HepG2 (cell line): ENCODE results near the gene GNB3.
"Not testable (repeated sequence)": the region's sequence is repeated elsewhere in the genome, so short reads cannot be mapped to it uniquely, and the experiment has no call there.

ENCODE experiments used
- JUNB ChIP-seq: sonication (generic); formaldehyde crosslinking; IDR thresholded peaks from 2 replicates; pipeline ENCODE4 v1.8.0; 2022; ENCODE audit warnings: missing genetic modification reagents, mild to moderate bottlenecking, borderline replicate concordance
- POLR2AphosphoS2 ChIP-seq: IDR thresholded peaks from 2 replicates; pipeline ENCODE4 v1.6.1; 2011; ENCODE audit warnings: low read depth, low read length, improper control_type of control experiment
- SMAD3 ChIP-seq: sonication (generic); formaldehyde crosslinking; IDR thresholded peaks from 2 replicates; pipeline ENCODE4 v1.4.0; 2020; ENCODE audit warnings: missing genetic modification reagents
- ZNF354B ChIP-seq: sonication (generic); formaldehyde crosslinking; IDR thresholded peaks from 2 replicates; pipeline ENCODE4 v1.8.0; 2022; ENCODE audit warnings: mild to moderate bottlenecking, missing genetic modification reagents
- ZSCAN29 ChIP-seq: sonication (generic); formaldehyde crosslinking; conservative IDR thresholded peaks from 2 replicates; pipeline ENCODE4 v1.4.0; 2020; ENCODE audit warnings: mild to moderate bottlenecking, missing genetic modification reagents
- TF ChIP-seq, protein P1 (sequence below): sonication (generic); formaldehyde crosslinking; IDR thresholded peaks from 2 replicates; pipeline ENCODE4 v1.5.0; 2020; ENCODE audit warnings: mild to moderate bottlenecking, missing genetic modification reagents, moderate library complexity
- TF ChIP-seq, protein P2 (sequence below): sonication (generic); formaldehyde crosslinking; IDR thresholded peaks from 2 replicates; pipeline ENCODE4 v1.4.0; 2020; ENCODE audit warnings: missing genetic modification reagents
- TF ChIP-seq, protein P3 (sequence below): sonication (generic); formaldehyde crosslinking; IDR thresholded peaks from 2 replicates; pipeline ENCODE4 v1.4.0; 2020; ENCODE audit warnings: missing genetic modification reagents, borderline replicate concordance
- TF ChIP-seq, protein P4 (sequence below): IDR thresholded peaks from 2 replicates; pipeline ENCODE4 v1.6.1; 2016; ENCODE audit warnings: control low read depth

DNA sequence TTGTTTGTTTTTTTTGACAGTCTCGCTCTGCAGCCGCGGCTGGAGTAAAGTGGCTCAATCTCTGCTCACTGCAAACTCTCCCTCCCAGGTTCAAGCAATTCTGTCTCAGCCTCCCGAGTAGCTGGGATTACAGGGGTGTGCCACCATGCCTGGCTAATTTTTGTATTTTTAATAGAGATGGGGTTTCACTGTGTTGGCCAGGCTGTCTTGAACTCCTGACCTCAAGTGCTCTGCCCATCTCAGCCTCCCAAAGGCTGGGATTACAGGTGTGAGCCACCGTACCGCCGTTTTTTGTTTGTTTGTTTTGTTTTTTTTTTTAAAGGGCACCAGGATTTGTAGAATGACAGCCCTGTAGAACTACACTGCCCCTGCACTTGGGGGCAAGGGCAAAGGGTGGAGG, 48.1 kb downstream of the GNB3 start:
- TF ChIP-seq POLR2AphosphoS2; ZSCAN29 (CRISPR knock-in tag); ZNF354B (CRISPR knock-in tag); SMAD3 (CRISPR knock-in tag); JUNB (CRISPR knock-in tag): not testable (repeated sequence)
- TF ChIP-seq, protein P1, sequence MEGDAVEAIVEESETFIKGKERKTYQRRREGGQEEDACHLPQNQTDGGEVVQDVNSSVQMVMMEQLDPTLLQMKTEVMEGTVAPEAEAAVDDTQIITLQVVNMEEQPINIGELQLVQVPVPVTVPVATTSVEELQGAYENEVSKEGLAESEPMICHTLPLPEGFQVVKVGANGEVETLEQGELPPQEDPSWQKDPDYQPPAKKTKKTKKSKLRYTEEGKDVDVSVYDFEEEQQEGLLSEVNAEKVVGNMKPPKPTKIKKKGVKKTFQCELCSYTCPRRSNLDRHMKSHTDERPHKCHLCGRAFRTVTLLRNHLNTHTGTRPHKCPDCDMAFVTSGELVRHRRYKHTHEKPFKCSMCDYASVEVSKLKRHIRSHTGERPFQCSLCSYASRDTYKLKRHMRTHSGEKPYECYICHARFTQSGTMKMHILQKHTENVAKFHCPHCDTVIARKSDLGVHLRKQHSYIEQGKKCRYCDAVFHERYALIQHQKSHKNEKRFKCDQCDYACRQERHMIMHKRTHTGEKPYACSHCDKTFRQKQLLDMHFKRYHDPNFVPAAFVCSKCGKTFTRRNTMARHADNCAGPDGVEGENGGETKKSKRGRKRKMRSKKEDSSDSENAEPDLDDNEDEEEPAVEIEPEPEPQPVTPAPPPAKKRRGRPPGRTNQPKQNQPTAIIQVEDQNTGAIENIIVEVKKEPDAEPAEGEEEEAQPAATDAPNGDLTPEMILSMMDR: not testable (repeated sequence)
- TF ChIP-seq, protein P2, sequence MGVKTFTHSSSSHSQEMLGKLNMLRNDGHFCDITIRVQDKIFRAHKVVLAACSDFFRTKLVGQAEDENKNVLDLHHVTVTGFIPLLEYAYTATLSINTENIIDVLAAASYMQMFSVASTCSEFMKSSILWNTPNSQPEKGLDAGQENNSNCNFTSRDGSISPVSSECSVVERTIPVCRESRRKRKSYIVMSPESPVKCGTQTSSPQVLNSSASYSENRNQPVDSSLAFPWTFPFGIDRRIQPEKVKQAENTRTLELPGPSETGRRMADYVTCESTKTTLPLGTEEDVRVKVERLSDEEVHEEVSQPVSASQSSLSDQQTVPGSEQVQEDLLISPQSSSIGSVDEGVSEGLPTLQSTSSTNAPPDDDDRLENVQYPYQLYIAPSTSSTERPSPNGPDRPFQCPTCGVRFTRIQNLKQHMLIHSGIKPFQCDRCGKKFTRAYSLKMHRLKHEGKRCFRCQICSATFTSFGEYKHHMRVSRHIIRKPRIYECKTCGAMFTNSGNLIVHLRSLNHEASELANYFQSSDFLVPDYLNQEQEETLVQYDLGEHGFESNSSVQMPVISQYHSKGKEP (CRISPR knock-in tag): not testable (repeated sequence)
- TF ChIP-seq, protein P3, sequence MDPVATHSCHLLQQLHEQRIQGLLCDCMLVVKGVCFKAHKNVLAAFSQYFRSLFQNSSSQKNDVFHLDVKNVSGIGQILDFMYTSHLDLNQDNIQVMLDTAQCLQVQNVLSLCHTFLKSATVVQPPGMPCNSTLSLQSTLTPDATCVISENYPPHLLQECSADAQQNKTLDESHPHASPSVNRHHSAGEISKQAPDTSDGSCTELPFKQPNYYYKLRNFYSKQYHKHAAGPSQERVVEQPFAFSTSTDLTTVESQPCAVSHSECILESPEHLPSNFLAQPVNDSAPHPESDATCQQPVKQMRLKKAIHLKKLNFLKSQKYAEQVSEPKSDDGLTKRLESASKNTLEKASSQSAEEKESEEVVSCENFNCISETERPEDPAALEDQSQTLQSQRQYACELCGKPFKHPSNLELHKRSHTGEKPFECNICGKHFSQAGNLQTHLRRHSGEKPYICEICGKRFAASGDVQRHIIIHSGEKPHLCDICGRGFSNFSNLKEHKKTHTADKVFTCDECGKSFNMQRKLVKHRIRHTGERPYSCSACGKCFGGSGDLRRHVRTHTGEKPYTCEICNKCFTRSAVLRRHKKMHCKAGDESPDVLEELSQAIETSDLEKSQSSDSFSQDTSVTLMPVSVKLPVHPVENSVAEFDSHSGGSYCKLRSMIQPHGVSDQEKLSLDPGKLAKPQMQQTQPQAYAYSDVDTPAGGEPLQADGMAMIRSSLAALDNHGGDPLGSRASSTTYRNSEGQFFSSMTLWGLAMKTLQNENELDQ (CRISPR knock-in tag): not testable (repeated sequence)
- TF ChIP-seq, protein P4, sequence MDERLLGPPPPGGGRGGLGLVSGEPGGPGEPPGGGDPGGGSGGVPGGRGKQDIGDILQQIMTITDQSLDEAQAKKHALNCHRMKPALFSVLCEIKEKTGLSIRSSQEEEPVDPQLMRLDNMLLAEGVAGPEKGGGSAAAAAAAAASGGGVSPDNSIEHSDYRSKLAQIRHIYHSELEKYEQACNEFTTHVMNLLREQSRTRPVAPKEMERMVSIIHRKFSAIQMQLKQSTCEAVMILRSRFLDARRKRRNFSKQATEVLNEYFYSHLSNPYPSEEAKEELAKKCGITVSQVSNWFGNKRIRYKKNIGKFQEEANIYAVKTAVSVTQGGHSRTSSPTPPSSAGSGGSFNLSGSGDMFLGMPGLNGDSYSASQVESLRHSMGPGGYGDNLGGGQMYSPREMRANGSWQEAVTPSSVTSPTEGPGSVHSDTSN (CRISPR knock-in tag): not testable (repeated sequence)
